ENCODE data around the gene PTPRG. TPM values are rescaled to one million over a fixed set of nuclear protein-coding genes. Genes with fewer than 3 reads are reported as not detected.

PTPRG gene
- total RNA-seq, 1 experiment from 2014 or later: 32.1 TPM

DNA sequence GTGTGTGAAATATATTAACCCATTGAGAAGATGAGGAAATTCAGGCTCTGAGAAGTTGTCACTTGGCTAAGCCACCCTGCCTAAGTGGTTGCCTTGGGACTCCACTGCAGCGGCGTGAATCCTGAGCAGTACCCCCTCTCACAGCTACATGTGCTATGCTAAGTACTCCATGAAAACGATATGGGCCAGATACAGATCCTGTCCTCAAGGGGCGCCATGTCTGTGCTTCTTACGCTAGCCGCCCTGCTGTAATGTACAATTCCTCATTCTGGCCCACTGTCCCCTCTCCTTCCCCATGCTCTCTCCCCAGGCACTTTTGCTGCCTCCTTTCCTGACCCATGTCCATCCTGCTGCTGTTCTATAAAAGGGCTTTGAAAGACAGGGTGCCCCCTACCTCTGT is 671.7 kb downstream of the PTPRG start:
- peak; percentile 62 for ATAC-seq

DNA sequence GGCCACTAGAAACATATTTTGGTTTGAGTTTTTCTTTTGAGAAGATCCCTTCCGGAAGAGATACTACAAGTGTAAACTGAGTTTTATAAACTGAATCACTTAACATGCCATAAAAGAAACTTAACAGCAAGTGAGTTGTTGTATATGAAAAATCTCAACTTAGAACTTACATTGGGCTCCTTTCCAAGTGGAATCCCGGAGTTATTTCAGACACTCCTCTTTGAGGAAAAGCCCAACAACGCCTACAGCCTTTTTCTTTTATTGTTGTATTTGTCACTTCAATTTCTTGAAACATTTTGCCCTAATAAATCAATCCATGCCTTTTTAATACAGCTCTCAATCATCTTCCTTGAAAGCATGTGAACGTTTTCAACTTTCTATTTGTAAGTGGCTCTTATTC is 674.6 kb downstream of the PTPRG start:
- DNase-seq (ENCODE audit: low read depth, low spot score): no peak
- CTCF ChIA-PET: no interaction called here
- TF ChIP-seq, protein P1, sequence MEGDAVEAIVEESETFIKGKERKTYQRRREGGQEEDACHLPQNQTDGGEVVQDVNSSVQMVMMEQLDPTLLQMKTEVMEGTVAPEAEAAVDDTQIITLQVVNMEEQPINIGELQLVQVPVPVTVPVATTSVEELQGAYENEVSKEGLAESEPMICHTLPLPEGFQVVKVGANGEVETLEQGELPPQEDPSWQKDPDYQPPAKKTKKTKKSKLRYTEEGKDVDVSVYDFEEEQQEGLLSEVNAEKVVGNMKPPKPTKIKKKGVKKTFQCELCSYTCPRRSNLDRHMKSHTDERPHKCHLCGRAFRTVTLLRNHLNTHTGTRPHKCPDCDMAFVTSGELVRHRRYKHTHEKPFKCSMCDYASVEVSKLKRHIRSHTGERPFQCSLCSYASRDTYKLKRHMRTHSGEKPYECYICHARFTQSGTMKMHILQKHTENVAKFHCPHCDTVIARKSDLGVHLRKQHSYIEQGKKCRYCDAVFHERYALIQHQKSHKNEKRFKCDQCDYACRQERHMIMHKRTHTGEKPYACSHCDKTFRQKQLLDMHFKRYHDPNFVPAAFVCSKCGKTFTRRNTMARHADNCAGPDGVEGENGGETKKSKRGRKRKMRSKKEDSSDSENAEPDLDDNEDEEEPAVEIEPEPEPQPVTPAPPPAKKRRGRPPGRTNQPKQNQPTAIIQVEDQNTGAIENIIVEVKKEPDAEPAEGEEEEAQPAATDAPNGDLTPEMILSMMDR (IDR thresholded peaks at IDR 0.05 in 2 of 3, conservative IDR thresholded peaks at IDR 0.05 in 1 of 3; ENCODE audit: borderline replicate concordance in 1 of 3, insufficient read depth in 1 of 3, low read depth in 2 of 3, low read length in 2 of 3): no peak
- no peak for TF ChIP-seq CEBPB (IDR thresholded peaks at IDR 0.05; ENCODE audit: low read depth)
- no peak for TF ChIP-seq CBX3 (IDR thresholded peaks at IDR 0.05; ENCODE audit: low read depth)
- no peak for TF ChIP-seq POLR2AphosphoS5 (IDR thresholded peaks at IDR 0.05; ENCODE audit: low read depth, low read length)
- TF ChIP-seq FOSL1 (IDR thresholded peaks at IDR 0.05; ENCODE audit: low read depth): no peak
- no peak for TF ChIP-seq TCF7L2 (IDR thresholded peaks at IDR 0.05; ENCODE audit: borderline replicate concordance, extremely low read depth, insufficient read depth, insufficient read length)
- no peak for TF ChIP-seq YY1 (IDR thresholded peaks at IDR 0.05; ENCODE audit: extremely low read depth, insufficient replicate concordance, low read depth, low read length)
- TF ChIP-seq SRF (IDR thresholded peaks at IDR 0.05; ENCODE audit: low read depth): no peak
- no peak for TF ChIP-seq JUND (IDR thresholded peaks at IDR 0.05)
- TF ChIP-seq, protein P2, sequence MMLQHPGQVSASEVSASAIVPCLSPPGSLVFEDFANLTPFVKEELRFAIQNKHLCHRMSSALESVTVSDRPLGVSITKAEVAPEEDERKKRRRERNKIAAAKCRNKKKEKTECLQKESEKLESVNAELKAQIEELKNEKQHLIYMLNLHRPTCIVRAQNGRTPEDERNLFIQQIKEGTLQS (IDR thresholded peaks at IDR 0.05): no peak
- TF ChIP-seq SP1 (IDR thresholded peaks at IDR 0.05; ENCODE audit: low read depth): no peak
- TF ChIP-seq EZH2phosphoT487 (IDR thresholded peaks at IDR 0.05; ENCODE audit: borderline replicate concordance): no peak
- TF ChIP-seq EGR1 (IDR thresholded peaks at IDR 0.05; ENCODE audit: low read depth): no peak
- TF ChIP-seq, protein P3, sequence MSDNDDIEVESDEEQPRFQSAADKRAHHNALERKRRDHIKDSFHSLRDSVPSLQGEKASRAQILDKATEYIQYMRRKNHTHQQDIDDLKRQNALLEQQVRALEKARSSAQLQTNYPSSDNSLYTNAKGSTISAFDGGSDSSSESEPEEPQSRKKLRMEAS (IDR thresholded peaks at IDR 0.05): no peak

More for the DNA sequence above, 671.7 kb downstream of the PTPRG start:
- H3K4me3 ChIP-seq (replicated peaks in 1 of 2; ENCODE audit: low read depth in 1 of 2, low read length in 2 of 2): no peak overlapping the region
- H2AFZ ChIP-seq (ENCODE audit: low read depth, low read length, poor library complexity, severe bottlenecking): no peak overlapping the region
- H3K9ac ChIP-seq (ENCODE audit: low read length): no peak overlapping the region
- TF ChIP-seq SIN3A (IDR thresholded peaks at IDR 0.05; ENCODE audit: low read depth) (no peak), ZFX (IDR thresholded peaks at IDR 0.05) (no peak), SP1 (IDR thresholded peaks at IDR 0.05; ENCODE audit: low read depth) (no peak), POLR2AphosphoS5 (IDR thresholded peaks at IDR 0.05; ENCODE audit: low read depth, low read length) (no peak), FOSL1 (IDR thresholded peaks at IDR 0.05; ENCODE audit: low read depth) (no peak), JUND (IDR thresholded peaks at IDR 0.05) (no peak), SRF (IDR thresholded peaks at IDR 0.05; ENCODE audit: low read depth) (no peak)
- TF ChIP-seq, protein P3 (IDR thresholded peaks at IDR 0.05): no peak
- TF ChIP-seq, protein P2 (IDR thresholded peaks at IDR 0.05): no peak
- no peaks in the 10 kb centered on the region for H3K79me2 ChIP-seq (ENCODE audit: insufficient read depth, low read length)
- RAD21 ChIA-PET (ENCODE audit: low non-redundant PET in 1 of 2, low total read pairs in 2 of 2, uncharacterized antibody in 2 of 2, unreplicated experiment in 2 of 2): no interaction called here
- CTCF ChIA-PET: no interaction called here
- H3K9me3 ChIP-seq (ENCODE audit: control insufficient read depth in 1 of 2, insufficient read depth in 1 of 2, low read depth in 1 of 2, low read length in 2 of 2): no peaks in the 10 kb centered on the region
- no peaks in the 10 kb centered on the region for H3K4me1 ChIP-seq (ENCODE audit: control insufficient read depth in 1 of 2, insufficient read depth in 2 of 2, low read length in 2 of 2)
- POLR2A ChIA-PET: no interaction called here
- intact Hi-C loops (cut with micrococcal nuclease): no loop called here
- no TSS peak for BruUV-seq (replicated peaks)
- H3K27ac ChIP-seq (ENCODE audit: low read depth, low read length): no peak overlapping the region
- H3K9me2 ChIP-seq (ENCODE audit: insufficient read depth): no peaks in the 10 kb centered on the region
- no peaks in the 10 kb centered on the region for H3K27me3 ChIP-seq (ENCODE audit: insufficient read depth, low read length)
- no peak for DNase-seq (ENCODE audit: low read depth, low spot score)
- H3K36me3 ChIP-seq (ENCODE audit: control insufficient read depth in 1 of 2, insufficient read depth in 2 of 2, low read length in 2 of 2): no peaks in the 10 kb centered on the region
- H4K20me1 ChIP-seq (ENCODE audit: insufficient read depth): no peaks in the 10 kb centered on the region
- H3K4me2 ChIP-seq (ENCODE audit: low read length): no peak overlapping the region

More for the DNA sequence above, 674.6 kb downstream of the PTPRG start:
- Histone ChIP-seq H3K27ac (ENCODE audit: low read depth, low read length) (no peak overlapping the region), H3K4me2 (ENCODE audit: low read length) (no peak overlapping the region), H3K4me1 (ENCODE audit: control insufficient read depth in 1 of 2, insufficient read depth in 2 of 2, low read length in 2 of 2) (no peaks in the 10 kb centered on the region), H3K27me3 (ENCODE audit: insufficient read depth, low read length) (no peaks in the 10 kb centered on the region), H2AFZ (ENCODE audit: low read depth, low read length, poor library complexity, severe bottlenecking) (no peak overlapping the region), H3K79me2 (ENCODE audit: insufficient read depth, low read length) (no peaks in the 10 kb centered on the region), H3K9me2 (ENCODE audit: insufficient read depth) (no peaks in the 10 kb centered on the region), H3K9ac (ENCODE audit: low read length) (no peak overlapping the region), H3K36me3 (ENCODE audit: control insufficient read depth in 1 of 2, insufficient read depth in 2 of 2, low read length in 2 of 2) (no peaks in the 10 kb centered on the region), H4K20me1 (ENCODE audit: insufficient read depth) (no peaks in the 10 kb centered on the region), H3K4me3 (replicated peaks in 1 of 2; ENCODE audit: low read depth in 1 of 2, low read length in 2 of 2) (no peak overlapping the region), H3K9me3 (ENCODE audit: control insufficient read depth in 1 of 2, insufficient read depth in 1 of 2, low read depth in 1 of 2, low read length in 2 of 2) (no peaks in the 10 kb centered on the region)
- RAD21 ChIA-PET (ENCODE audit: low non-redundant PET in 1 of 2, low total read pairs in 2 of 2, uncharacterized antibody in 2 of 2, unreplicated experiment in 2 of 2): no interaction called here
- POLR2A ChIA-PET: no interaction called here
- BruUV-seq (replicated peaks): no TSS peak
- intact Hi-C loops (cut with micrococcal nuclease): no loop called here
- ATAC-seq: no peak
